GM19324 (cell line): ENCODE results near the gene OR7G2.

ENCODE experiments used
- ATAC-seq: cut with Tn5 transposase; IDR thresholded peaks from one replicate; pipeline ENCODE4 v1.9.1; 2021; ENCODE audit warnings: mild to moderate bottlenecking, moderate library complexity; ENCODE audit not compliant: unreplicated experiment, low FRiP score

The OR7G2 gene

DNA sequence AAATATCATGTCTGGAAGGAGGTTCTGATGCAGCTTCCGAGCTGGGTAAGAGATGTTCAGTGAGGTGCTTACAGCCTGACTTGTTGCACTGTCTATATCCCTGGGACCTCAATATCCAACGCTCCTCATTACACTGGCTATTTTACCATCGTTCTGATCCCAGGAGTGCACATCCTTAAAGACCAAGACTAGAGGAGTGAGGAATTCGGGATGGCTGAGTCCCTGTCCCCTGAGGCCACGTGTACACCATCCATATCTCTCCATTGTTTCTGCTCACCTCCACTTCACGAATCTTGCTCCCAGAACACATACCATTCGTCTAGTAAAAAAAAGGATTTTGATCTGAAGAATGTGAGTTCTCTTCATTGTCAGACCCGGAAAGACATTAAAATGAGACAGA lies at the start of gene OR7G2:
Gene OR7G2, minus strand, starts transcription at position 101 of the 400 bp plus-strand sequence. CDS start 4,232 bp downstream, outside the sequence.
- no peak for ATAC-seq

DNA sequence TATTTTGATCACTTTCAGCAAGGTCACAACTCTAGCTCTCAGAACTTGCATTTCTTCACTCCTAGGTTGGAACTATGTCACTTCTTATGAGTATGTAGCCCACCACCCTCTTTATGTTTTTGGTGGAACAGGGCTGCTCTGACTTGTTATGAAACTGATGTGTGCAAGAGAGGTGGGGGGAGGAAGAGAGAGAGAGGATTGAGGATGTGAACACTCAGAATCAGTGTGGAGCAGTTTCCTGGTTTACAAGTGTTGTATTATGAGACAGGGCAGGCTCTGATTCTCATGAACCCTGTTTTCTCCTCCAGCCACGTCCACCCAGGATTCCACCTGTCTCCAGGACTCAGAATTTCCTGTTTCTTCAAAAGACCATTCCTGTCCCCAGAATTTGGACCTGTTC lies 49.0 kb upstream of the OR7G2 start:
- no peak for ATAC-seq

DNA sequence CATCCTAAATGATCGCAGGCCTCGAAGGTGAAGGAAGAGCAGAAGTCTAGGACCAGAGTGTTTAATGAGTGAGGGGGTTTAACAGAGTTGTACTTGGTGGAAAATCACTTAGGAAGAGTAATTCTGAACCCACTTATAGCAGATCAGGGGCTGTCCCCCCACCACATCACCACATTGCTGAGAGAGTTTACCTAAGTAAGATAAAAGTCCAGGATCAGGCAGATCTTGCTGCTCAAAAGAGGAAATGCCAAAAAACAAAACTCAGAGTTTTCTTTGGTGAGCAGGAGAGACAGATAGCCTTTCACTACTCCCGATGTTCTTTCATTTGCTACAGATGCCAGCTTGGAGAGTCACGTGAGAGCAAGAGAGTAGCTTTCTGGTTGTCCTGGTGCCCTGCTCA lies 48.3 kb upstream of the OR7G2 start:
- ATAC-seq = no peak

DNA sequence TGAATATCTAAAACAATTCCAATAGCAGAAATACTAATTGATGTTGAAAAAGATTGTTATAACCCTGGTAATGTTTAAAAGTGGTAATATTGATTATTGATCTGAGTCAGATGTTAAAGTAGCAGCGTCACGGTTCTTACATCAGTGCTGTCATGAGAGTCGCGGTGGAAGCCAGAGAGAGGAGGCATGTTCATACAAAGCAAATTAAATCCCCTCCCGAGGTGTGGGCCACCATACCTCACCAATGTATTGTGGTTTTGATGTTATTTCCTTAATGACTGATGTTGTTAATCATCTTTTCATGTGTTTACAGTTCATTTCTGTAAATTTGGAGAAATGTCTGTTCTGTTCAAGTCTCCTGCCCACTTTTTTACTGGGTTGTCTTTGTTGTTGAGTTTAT lies 44.1 kb upstream of the OR7G2 start:
- ATAC-seq = no peak

DNA sequence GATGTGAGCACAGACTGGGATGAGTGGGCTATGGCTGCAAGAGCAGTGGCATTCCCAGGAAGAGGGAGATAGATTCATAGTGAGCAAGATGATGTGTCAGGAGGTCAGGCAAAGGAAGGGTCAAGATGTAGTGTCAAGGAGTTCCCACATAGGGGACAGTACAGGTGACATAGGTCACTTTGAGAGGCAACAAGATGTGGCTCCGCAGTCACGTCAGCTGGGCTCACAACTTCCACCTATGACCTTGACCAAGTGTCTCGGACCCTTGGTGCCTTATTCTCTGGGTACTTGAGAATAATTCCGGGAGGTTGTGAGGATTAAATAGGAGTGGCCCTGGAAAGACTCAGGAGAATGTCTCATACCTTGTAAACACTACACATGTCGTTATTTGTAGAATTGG lies 43.4 kb upstream of the OR7G2 start:
- no peak for ATAC-seq

DNA sequence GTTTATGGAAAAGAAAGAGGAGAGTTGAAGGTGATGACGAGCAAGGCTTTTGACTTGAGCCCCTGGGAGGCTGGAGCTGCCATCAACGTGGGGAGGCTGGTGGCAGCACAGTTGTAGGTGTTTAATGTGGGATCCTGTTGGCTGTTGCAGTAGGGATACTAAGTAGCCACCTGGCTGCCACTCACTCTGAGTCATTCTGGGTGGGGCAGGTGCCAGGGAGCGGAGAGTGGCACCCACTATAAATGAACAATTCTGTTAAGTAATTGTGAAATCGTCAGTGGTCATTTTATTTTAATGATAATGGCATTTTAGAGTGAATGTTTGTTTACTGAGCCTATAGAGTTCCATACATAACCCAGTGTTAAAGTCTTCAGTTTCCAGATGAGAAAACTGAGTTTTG lies 42.7 kb upstream of the OR7G2 start:
- ATAC-seq = no peak

DNA sequence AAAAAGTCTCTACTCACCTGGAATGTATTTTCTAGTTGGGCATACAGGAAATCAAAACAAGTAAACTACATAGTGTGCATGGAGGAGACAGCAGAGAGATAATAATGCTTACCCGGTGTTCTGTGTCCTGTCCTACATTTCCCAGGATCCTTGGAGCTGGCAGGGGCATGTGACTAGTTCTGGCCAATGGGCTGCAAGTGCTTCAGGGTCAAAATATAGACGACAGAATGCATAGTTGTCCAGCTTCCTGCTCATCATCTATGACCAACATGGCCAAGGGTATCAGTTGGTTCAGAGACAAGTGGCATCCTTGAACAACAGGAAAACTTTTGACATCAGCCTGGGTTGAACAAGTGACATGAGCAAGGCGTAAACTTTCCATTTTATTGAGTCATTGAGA lies 41.4 kb upstream of the OR7G2 start:
- no peak for ATAC-seq

DNA sequence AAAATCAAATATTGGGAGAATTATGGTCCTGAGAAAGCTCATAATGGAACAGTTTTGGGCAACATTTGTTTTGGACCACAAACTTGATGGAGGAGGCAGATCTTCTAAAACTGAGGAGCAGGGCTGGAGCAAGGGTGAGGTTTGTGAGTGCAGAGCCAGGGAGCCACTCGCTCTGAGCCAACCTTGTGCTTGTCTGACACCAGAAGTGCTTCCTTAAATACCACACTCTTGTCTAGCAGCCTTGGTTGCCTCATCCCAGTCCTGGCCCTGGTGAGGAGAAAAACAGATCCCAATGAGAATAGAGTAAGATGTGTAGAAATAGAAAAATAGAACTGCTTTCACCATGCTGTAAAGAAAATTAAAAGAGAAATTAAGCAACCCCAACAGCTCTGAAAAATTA lies 39.6 kb upstream of the OR7G2 start:
- no peak for ATAC-seq

DNA sequence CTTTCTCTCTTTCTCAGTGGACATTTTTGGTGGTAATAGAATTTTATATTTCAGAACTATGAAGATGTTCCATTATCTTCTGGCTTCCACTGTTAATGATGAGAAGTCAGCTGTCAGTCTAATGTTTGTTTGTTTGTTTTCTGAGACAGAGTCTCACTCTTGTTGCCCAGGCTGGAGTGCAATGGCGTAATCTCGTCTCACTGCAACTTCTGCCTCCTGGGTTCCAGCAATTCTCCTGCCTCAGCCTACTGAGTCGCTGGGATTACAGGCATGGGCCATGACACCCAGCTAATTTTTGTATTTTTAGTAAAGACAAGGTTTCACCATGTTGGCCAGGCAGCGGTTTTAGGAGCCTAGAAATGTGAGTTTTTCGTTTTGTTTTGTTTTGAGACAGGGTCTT lies 37.6 kb upstream of the OR7G2 start:
- no peak for ATAC-seq

DNA sequence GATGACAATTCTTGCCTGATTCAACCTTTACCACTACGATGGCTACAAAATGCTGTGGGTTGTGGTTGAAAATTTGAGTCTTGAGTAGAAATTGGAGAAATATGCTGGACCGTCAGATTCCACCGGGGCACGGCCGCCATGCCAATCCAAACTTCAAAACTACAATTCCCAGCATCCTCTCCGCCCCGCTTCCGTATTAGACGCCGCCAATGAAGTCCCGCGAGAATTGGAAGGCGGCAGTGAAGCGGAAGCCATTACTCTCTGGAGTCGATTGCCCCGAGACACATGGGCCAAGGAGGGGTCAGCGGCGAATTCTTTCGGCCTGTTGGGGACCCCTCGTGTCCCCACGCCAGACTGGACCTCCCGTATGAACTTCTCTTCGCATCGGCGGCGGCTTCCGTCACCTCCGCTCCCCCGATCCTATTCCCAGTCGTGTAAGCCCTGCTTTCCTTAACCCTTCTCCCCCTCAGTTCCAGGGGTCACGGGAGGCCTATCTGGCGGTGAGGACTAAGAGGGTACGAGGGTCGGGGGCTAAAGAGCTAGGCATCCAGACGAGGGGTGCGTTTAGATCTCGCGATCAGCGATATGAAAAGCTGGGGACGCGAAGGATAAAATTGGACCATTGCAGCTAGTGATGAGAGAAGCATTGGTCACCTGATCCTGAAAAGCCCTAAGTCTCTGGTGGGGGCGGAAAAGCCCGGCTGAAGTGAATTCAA lies 33.0 kb upstream of the OR7G2 start, which contains the start of gene ZNF317:
Gene ZNF317, plus strand, starts transcription at position 239 of the 716 bp plus-strand sequence. CDS start 15,620 bp downstream, outside the sequence.
- peak; percentile 98 for ATAC-seq

DNA sequence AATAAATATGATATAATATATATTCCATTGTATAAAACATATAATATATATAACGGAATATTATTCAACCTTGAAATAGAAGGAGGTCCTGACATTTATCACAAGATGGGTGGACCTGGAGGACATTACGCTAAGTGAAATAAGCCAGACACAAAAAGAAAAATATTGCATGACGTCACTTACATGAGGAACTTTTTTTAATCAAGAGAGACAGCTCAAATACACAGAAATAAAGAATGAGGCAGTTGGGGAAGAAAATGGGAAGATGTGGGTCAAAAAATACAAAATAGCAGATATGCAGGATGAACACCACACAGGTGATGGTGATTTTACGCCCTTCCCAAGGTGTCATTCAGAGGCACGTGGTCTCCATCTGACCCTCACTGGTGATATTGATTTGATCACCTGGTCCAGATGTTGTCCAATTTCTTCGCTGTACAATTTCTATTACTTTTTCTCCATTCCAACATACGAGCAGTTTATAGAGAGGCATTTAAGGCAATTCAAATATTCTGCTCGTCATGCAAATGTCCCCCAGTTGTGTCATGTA lies 32.4 kb upstream of the OR7G2 start:
- ATAC-seq = peak; percentile 14

DNA sequence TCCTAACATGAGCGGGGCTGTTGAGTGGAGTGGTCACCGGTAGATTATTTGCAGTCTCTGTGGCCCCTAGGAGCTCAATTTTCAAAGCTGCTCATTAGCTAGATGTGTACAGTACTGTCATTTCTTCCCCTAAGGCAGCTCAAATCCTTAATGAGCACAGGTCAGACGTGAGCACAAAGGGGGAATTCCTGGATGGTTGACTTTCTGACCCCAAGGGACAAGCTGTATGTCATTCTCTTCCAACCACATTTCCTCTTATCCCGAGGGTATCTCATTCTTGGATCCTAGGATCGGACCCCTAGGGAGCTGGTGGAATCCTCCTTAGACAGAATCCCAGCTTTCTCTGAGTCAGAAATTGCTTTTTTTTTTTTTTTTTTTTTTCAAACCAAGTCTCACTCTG lies 25.1 kb upstream of the OR7G2 start:
- ATAC-seq = no peak

DNA sequence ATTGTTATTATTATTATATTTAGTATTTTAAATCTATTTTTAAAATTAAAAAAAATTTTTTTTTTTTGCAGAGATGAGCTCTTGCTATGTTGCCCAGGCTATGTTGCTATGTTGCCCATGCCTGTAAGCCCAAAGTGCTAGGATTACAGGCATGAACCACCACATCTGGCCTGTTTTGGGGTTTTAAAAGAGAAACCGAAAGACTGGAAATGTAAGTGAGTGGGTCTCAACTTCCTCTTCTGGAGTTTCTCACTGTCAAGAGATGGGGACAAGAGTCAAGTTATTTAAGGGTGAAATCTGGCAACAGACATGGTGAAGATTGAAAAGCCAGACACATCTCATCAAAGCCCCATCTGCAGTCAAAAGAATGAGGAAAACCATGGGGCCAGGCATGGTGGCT lies 23.7 kb upstream of the OR7G2 start:
- ATAC-seq = no peak

DNA sequence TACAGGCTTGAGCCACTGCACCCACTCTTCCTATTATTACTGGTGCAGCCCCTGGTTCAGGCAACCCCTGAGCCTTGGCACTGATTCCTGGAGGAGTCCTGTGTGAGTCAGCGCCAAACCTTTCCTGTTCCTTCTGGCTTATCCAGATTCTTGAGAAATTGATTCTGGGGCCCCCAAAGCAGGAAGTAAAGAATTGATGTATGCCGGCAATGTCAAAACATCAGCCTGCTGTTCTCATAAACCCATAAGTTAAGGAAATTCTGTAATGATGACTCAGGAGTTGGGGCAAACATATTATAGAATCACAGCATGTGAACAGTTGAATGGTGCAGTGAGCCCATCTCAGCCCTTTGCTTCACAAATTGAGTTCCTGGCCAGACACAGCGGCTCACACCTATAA lies 20.9 kb upstream of the OR7G2 start:
- no peak for ATAC-seq

DNA sequence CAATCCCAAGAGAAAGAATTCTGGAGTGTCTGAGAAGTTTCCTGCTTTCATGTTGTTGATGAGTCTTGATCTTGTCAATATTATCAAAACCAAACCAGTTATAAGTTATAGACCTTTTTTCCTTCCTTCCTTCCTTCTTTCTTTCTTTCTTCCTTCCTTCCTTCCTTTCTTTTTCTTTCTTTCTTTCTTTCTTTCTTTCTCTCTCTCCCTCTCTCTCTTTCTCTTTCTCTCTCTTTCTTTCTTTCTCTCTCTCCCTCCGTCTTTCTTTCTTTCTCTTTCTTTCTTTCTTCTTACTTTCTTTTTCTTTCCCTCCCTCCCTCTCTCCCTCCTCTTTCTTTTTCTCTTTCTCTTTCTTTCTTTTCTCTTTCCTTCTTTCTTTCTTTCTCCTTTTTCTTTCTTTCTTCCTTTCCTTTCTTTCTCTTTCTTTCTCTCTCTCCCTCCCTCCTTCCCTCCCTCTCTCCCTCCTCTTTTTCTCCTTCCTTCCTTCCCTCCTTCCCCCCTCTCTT lies 19.7 kb upstream of the OR7G2 start, which contains the start of gene OR7G3:
Gene OR7G3, minus strand, starts transcription at position 51 of the 506 bp plus-strand sequence. Its CDS starts 0 bp downstream, at position 51.
- ATAC-seq = no peak

DNA sequence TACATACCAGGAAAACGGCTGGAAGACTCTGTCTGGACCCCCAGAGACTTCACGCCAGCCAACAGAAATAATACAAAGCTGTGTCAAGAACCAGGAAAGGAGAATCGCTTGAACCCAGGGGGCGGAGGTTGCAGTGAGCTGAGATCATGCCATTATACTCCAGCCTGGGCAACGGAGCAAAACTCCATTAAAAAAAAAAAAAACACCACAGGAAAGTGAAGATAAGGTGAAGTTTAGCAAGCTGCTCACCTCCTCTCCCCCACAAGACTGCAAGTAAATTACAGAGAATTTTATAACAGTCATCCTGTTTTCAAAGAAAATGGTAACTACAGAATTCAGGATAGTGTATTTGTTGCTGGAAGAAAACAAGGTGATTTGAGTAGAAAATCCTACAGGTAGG lies 9.3 kb upstream of the OR7G2 start:
- ATAC-seq = no peak

DNA sequence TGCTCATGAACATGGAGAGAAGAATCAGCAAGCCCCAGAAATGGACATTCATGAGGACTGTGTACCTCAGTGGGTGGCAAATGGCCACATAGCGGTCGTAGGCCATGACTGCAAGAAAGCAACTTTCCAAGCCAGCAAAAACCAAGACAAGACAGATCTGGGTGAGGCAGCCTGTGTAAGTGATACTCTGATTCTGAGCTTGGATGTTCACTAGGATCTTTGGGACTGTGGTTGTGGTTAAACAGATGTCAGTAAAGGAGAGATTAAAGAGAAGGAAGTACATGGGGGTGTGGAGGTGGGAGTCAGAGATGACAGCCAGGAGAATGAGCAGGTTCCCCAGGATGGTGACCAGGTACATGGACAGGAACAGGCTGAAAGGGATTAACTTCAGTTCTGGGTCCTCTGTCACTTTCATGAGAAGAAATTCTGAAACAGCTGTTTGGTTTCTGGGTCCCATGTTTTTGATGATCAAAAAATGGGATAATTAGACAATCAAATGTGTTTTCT lies 8.1 kb upstream of the OR7G2 start, which contains the start of gene OR7G1:
Gene OR7G1, minus strand, starts transcription at position 457 of the 507 bp plus-strand sequence. Its CDS starts 0 bp downstream, at position 457.
- no peak for ATAC-seq

DNA sequence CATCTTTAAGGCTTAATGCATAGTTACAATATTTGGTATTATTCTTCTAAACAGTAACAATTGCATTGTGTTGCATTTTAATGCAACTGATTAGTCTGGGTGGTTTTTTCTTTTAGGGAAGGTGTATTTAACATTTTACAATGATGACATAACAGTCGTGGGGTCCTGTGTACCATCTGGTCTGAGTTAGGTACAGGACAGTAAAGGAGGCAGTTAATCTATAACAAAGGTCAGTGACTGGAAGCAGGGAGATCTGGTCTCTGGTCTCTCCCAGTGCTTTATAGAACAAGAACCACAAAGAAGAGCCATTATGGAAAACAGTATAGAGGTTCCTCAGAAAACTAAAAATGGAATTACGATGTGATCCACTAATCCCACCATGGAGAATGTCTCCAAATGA lies 2.7 kb upstream of the OR7G2 start:
- ATAC-seq = no peak

DNA sequence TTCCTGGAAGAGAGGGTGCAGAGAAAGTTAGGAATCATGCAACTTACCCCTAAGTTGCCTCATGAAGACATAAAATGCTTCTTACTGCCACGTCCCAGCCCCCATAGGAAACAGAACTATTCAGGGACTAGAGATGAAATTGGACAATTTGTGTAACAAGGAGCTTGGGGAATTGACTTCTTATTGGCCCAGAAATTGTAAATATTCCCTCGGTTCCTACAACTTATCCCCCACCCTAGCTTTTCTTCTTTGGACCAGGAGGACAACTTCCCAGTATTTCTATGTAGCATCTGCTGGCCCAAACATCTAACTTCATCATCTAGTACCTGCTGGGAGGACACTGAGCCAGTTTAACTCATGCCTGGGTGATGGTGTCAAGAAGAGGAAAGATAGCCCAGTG lies 20.5 kb downstream of the OR7G2 start, which contains the start of gene OR1M1:
Gene OR1M1, plus strand, starts transcription at position 301 of the 400 bp plus-strand sequence. CDS start 6,184 bp downstream, outside the sequence.
- ATAC-seq = no peak

DNA sequence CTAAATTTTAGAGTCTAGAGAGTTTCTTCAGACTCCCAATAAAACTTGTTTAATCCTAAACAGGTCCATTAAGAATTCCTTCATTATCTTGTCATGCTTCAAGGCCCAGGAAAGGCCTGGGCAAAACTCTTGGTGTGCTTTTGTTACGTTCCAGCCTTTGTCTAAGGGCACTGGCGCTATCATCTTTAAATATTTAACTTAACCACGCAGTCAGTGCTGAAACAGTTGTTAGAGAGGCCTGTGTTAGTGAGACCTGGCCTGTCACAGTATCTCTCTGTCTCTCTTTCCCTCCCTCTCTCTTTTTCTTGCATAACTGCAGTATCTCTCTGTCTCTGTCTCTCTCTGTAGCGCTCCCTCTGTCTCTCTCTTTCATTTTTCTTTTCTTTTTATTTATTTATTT lies 28.6 kb downstream of the OR7G2 start:
- ATAC-seq = no peak

DNA sequence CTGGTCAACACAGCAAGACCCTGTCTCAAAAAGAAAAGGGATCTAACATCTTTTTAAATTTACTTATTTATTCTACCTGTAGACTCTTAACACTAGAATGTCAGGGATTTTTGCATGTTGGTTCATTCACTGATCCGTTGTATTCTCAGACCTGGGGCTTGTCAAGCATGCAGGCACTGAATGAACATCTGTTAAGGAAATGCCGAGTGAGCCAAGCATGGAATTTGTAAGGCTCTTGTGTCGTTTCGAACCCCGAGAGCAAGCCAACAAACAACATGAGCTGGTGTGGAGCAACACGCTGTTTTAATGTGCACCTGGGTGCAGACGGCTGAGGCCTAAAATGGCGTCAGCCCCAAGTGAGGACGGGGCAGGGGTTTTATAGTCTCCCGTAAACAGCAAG lies 30.4 kb downstream of the OR7G2 start:
- no peak for ATAC-seq
